Caco-2 (cell line): ENCODE data around the gene SYNGR3. TPM values are rescaled to one million over a fixed set of nuclear protein-coding genes. Genes with fewer than 3 reads are reported as not detected.
"Not testable (repeated sequence)": the region's sequence is repeated elsewhere in the genome, so short reads cannot be mapped to it uniquely, and the experiment has no call there.

Experiments used
- BruUV-seq: library from RNA; stranded (reverse); fragments of 400-500 nt; replicated peaks from 2 replicates; lab custom pipeline; 2021; lab: Mats Ljungman, UMichigan
- CTCF ChIA-PET: fragments of 300-600 bp; sonication (Branson Sonifier 250); formaldehyde crosslinking; loops from one replicate; lab custom pipeline; 2022; ENCODE audit warnings: antibody characterized with exemption; lab: Charles Lee
- POLR2A ChIA-PET: fragments of 300-600 bp; sonication (Branson Sonifier 250); formaldehyde crosslinking; loops from one replicate; lab custom pipeline; 2022; ENCODE audit warnings: antibody characterized with exemption; lab: Charles Lee
- DNase-seq, 2 experiments: peaks; one replicate each; pipeline versions ENCODE4 v3.0.0 to v3.0.0-alpha.2; 2020 to 2022
- H3K27me3 ChIP-seq: replicated peaks from 2 replicates; pipeline ENCODE4 v1.6.0; 2011; ENCODE audit warnings: low read length; ENCODE audit not compliant: control insufficient read depth, insufficient read depth
- H3K36me3 ChIP-seq: 2 replicates; pipeline ENCODE4 v1.5.1; 2011; ENCODE audit warnings: low read length; ENCODE audit not compliant: control insufficient read depth, insufficient read depth
- H3K4me1 ChIP-seq: fragments of 250-450 bp; sonication (Bioruptor Pico); 2 replicates; pipeline ENCODE4 v1.5.1; 2020; ENCODE audit warnings: mild to moderate bottlenecking
- H3K4me3 ChIP-seq: 2 replicates; pipeline ENCODE4 v1.5.1; 2011; ENCODE audit warnings: low read depth, mild to moderate bottlenecking, control low read depth, low read length
- H3K9me3 ChIP-seq: fragments of 250-450 bp; sonication (Bioruptor Pico); 2 replicates; pipeline ENCODE4 v1.5.1; 2020; ENCODE audit warnings: mild to moderate bottlenecking, moderate library complexity
- H3K27ac Mint-ChIP-seq: one replicate; pipeline ENCODE4 v1.8.0; 2022; ENCODE audit warnings: mixed read lengths; ENCODE audit not compliant: unreplicated experiment
- H3K27me3 Mint-ChIP-seq: one replicate; pipeline ENCODE4 v1.8.0; 2022; ENCODE audit warnings: mixed read lengths; ENCODE audit not compliant: insufficient read depth, unreplicated experiment
- H3K36me3 Mint-ChIP-seq: one replicate; pipeline ENCODE4 v1.8.0; 2022; ENCODE audit warnings: mild to moderate bottlenecking, mixed read lengths; ENCODE audit not compliant: insufficient read depth, unreplicated experiment
- H3K4me1 Mint-ChIP-seq: one replicate; pipeline ENCODE4 v1.8.0; 2022; ENCODE audit warnings: low read depth, mixed read lengths; ENCODE audit not compliant: unreplicated experiment
- H3K4me3 Mint-ChIP-seq: one replicate; pipeline ENCODE4 v1.8.0; 2022; ENCODE audit warnings: mild to moderate bottlenecking, moderate library complexity, mixed read lengths; ENCODE audit not compliant: unreplicated experiment
- H3K9me3 Mint-ChIP-seq: one replicate; pipeline ENCODE4 v1.8.0; 2022; ENCODE audit warnings: mixed read lengths; ENCODE audit not compliant: unreplicated experiment
- intact Hi-C: fragments of 100-400 bp; cut with micrococcal nuclease; formaldehyde crosslinking; loops from one replicate; pipeline ENCODE4 v1.10.0; 2022; ENCODE audit not compliant: unreplicated experiment
- total RNA-seq: library from RNA; stranded (reverse); gene quantifications from 2 replicates; pipeline ENCODE4 v1.2.3, GENCODE V29; 2022
- TF ChIP-seq, protein P1 (sequence below), 2 experiments: fragments of 200-600 bp in 1 of 2; IDR thresholded peaks; 1 replicate in 1 of 2; 2 replicates in 1 of 2; pipeline versions ENCODE4 v1.5.1 to v1.8.0; 2011 to 2022; ENCODE audit warnings: antibody characterized with exemption in 1 of 2, control low read depth in 1 of 2, inconsistent platforms in 1 of 2, low read depth in 1 of 2, low read length in 1 of 2, mild to moderate bottlenecking in 1 of 2, moderate library complexity in 1 of 2; ENCODE audit not compliant: insufficient read depth in 1 of 2, severe bottlenecking in 1 of 2, unreplicated experiment in 1 of 2

SYNGR3 gene
- total RNA-seq, 1 experiment from 2014 or later: 2.9 TPM

DNA sequence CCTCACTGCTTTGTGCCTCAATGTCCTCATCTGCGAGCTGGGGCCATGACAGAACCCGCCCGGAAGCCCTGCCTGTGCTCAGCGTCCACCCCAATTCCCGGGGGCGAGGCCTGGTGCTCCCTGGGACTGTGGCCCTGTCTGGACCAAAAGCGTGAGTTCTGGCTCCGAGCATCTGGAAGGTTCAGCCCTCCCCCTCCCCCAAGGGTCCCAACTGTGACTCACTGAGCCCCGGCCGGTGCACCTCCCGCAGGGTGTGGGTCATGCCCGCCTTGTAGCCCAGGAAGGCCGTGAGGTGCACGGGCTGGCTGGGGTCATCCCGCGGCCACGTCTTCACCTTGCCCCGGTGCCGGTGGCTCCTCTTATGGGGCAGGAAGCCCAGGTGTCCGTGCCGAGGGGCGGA, 36.0 kb upstream of the SYNGR3 start:
- CTCF ChIA-PET: no interaction called here
- POLR2A ChIA-PET: no interaction called here
- no peaks in the 10 kb centered on the region for H3K9me3 ChIP-seq
- no peaks in the 10 kb centered on the region for H3K36me3 ChIP-seq
- no peak for DNase-seq
- H3K27me3 ChIP-seq: no peaks in the 10 kb centered on the region
- intact Hi-C loops: no loop called here
- TF ChIP-seq, protein P1, sequence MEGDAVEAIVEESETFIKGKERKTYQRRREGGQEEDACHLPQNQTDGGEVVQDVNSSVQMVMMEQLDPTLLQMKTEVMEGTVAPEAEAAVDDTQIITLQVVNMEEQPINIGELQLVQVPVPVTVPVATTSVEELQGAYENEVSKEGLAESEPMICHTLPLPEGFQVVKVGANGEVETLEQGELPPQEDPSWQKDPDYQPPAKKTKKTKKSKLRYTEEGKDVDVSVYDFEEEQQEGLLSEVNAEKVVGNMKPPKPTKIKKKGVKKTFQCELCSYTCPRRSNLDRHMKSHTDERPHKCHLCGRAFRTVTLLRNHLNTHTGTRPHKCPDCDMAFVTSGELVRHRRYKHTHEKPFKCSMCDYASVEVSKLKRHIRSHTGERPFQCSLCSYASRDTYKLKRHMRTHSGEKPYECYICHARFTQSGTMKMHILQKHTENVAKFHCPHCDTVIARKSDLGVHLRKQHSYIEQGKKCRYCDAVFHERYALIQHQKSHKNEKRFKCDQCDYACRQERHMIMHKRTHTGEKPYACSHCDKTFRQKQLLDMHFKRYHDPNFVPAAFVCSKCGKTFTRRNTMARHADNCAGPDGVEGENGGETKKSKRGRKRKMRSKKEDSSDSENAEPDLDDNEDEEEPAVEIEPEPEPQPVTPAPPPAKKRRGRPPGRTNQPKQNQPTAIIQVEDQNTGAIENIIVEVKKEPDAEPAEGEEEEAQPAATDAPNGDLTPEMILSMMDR (IDR thresholded peaks at IDR 0.05; ENCODE audit: insufficient read depth in 1 of 2, low read depth in 1 of 2, low read length in 1 of 2, severe bottlenecking in 1 of 2, unreplicated experiment in 1 of 2): no peak
- no peak overlapping the region for H3K4me3 ChIP-seq
- no TSS peak for BruUV-seq
- Mint-ChIP-seq H3K4me1 (no peaks in the 10 kb centered on the region), H3K9me3 (no peaks in the 10 kb centered on the region), H3K27me3 (no peaks in the 10 kb centered on the region), H3K4me3 (no peak overlapping the region), H3K27ac (no peak overlapping the region), H3K36me3 (no peaks in the 10 kb centered on the region)
- no peaks in the 10 kb centered on the region for H3K4me1 ChIP-seq

DNA sequence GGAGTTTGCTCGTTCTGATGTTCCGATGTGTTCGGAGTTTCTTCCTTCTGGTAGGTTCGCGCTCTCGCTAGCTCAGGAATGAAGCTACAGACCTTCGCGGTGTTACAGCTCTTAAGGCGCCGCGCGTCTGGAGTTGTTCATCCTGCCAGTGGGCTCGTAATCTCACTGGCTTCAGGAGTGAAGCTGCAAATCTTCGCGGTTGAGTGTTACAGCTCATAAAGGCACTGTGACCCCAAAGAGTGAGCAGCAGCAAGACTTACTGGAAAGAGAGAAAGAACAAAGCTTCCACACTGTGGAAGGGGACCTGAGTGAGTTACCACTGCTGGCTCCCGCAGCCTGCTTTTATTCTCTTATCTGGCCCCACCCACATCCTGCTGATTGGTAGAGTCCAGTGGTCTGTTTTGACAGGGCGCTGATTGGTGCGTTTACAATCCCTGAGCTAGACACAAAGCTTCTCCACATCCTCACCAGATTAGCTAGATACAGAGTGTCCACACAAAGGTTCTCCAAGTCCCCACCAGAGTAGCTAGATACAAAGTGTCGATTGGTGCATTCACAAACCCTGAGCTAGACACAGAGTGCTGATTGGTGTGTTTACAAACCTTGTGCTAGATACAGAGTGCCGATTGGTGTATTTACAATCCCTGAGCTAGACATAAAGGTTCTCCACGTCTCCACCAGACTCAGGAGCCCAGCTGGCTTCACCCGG, 32.2 kb upstream of the SYNGR3 start:
- Mint-ChIP-seq H3K36me3 (peaks cover 35% of the 10 kb centered on the region), H3K4me1 (peaks cover 10% of the 10 kb centered on the region)
- CTCF ChIA-PET, BruUV-seq, H3K27me3 Mint-ChIP-seq, H3K4me3 ChIP-seq, H3K27me3 ChIP-seq, intact Hi-C loops, H3K9me3 Mint-ChIP-seq, H3K9me3 ChIP-seq, H3K36me3 ChIP-seq, H3K4me3 Mint-ChIP-seq, DNase-seq, H3K27ac Mint-ChIP-seq, H3K4me1 ChIP-seq: not testable (repeated sequence)
- POLR2A ChIA-PET: interaction anchor here (0.7 kb wide), 1 partner anchor 1615 kb away, joined by 4 read pairs; no protein-coding TSS in a partner anchor

DNA sequence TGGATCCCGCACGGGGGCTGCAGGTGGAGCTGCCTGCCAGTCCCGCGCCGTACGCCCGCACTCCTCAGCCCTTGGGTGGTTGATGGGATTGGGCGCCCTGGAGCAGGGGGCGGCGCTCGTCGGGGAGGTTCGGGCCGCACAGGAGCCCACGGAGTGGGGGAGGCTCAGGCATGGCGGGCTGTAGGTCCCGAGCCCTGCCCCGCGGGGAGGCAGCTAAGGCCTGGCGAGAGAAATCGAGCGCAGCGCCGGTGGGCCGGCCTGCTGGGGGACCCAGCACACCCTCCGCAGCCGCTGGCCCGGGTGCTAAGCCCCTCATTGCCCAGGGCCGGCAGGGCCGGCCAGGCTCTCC, 31.7 kb upstream of the SYNGR3 start:
- POLR2A ChIA-PET: interaction anchor here (0.7 kb wide), 1 partner anchor 1616 kb away, joined by 4 read pairs; no protein-coding TSS in a partner anchor
- Mint-ChIP-seq H3K4me1 (peaks cover 14% of the 10 kb centered on the region), H3K36me3 (peaks cover 41% of the 10 kb centered on the region)
- H3K4me3 ChIP-seq, H3K4me3 Mint-ChIP-seq, H3K27ac Mint-ChIP-seq, intact Hi-C loops, H3K27me3 ChIP-seq, BruUV-seq, H3K9me3 Mint-ChIP-seq, H3K36me3 ChIP-seq, DNase-seq, H3K27me3 Mint-ChIP-seq, H3K9me3 ChIP-seq: not testable (repeated sequence)
- H3K4me1 ChIP-seq: peaks cover 14% of the 10 kb centered on the region
- CTCF ChIA-PET: interaction anchor here (1.2 kb wide), 1 partner anchor 17 kb away, joined by 3 read pairs; no protein-coding TSS in a partner anchor

DNA sequence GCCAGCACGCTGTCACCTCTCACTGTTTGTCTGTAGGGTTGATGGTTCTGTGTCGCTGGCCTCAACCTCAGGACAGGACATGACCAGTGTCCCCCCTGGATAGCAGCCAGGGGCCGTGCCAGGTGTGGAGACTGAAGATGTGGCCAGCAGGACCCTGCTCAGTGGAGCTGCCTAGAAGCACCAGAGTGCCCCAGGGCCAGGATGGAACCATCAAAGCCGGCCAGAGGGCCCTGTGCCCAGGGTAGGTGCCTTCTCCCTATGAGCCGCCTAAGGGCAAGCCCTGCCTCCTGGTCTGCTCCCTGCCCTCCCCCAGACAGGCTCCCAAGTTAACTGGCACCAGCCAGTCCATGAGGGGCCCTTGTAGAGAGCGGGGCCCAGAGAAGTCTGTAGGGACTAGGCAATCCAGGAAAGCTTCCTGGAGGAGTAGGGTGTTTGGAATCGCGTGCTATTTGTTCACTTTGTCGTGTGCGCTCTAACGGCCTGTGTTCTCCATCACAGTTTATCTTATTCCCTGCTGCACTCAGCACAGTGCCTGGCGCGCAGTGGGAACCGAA, 31.0 kb upstream of the SYNGR3 start:
- peaks cover 21% of the 10 kb centered on the region for H3K4me1 Mint-ChIP-seq
- Histone ChIP-seq H3K4me3 (no peak overlapping the region), H3K36me3 (peaks cover 6% of the 10 kb centered on the region), H3K4me1 (peaks cover 17% of the 10 kb centered on the region), H3K27me3 (no peaks in the 10 kb centered on the region), H3K9me3 (no peaks in the 10 kb centered on the region)
- ChIA-PET POLR2A (no interaction called here), CTCF (interaction anchor here (1.2 kb wide), 1 partner anchor 18 kb away, joined by 3 read pairs; no protein-coding TSS in a partner anchor)
- H3K4me3 Mint-ChIP-seq: peak overlapping the region; percentile 89
- TF ChIP-seq, protein P1 (IDR thresholded peaks at IDR 0.05; ENCODE audit: insufficient read depth in 1 of 2, low read depth in 1 of 2, low read length in 1 of 2, severe bottlenecking in 1 of 2, unreplicated experiment in 1 of 2): no peak
- no peak overlapping the region for H3K27ac Mint-ChIP-seq
- H3K9me3 Mint-ChIP-seq: no peaks in the 10 kb centered on the region
- intact Hi-C loops: no loop called here
- H3K27me3 Mint-ChIP-seq: no peaks in the 10 kb centered on the region
- peaks cover 47% of the 10 kb centered on the region for H3K36me3 Mint-ChIP-seq
- no TSS peak for BruUV-seq
- no peak for DNase-seq
